Measurements from ENCODE around the gene OLFML3.

The OLFML3 gene

DNA sequence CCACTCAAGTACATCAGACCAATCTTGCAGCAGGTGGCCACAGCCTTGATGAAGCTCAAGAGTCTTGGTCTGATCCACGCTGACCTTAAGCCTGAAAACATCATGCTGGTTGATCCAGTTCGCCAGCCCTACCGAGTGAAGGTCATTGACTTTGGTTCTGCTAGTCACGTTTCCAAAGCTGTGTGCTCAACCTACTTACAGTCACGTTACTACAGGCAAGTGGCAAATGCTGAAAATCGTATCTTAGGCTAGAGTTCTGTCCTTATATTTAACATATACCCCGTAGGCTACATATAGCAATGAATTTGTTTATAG, 38.1 kb upstream of the OLFML3 start:
- TF ChIP-seq, protein P1, sequence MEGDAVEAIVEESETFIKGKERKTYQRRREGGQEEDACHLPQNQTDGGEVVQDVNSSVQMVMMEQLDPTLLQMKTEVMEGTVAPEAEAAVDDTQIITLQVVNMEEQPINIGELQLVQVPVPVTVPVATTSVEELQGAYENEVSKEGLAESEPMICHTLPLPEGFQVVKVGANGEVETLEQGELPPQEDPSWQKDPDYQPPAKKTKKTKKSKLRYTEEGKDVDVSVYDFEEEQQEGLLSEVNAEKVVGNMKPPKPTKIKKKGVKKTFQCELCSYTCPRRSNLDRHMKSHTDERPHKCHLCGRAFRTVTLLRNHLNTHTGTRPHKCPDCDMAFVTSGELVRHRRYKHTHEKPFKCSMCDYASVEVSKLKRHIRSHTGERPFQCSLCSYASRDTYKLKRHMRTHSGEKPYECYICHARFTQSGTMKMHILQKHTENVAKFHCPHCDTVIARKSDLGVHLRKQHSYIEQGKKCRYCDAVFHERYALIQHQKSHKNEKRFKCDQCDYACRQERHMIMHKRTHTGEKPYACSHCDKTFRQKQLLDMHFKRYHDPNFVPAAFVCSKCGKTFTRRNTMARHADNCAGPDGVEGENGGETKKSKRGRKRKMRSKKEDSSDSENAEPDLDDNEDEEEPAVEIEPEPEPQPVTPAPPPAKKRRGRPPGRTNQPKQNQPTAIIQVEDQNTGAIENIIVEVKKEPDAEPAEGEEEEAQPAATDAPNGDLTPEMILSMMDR (IDR thresholded peaks at IDR 0.05; ENCODE audit: low read depth, low read length, missing control alignments), result no peak
- in situ Hi-C loops (cut with HindIII; ENCODE audit: low sequenced_read_pairs), result no loop called here
- no peak overlapping the region for H3K4me3 ChIP-seq (ENCODE audit: low read depth, low read length)
- no peak for DNase-seq (ENCODE audit: low read depth)

DNA sequence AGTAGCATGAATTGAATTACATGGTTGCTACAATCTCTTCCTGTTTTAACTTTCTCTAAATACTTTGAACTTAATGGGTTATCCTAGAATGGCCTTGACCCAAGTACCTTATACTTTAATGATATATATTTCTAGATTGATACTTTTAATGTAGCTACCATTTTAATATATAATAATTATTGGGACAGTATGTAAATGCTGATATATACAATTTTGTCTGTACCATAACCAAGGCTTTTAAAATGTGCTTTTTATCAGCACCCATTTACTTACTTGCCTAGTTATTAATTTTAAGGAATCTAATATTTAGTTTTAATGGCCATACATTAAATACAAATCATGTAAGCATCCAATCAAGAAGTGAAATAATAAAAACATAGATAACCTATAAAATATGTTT, 36.7 kb upstream of the OLFML3 start:
- DNase-seq (ENCODE audit: low read depth), result no peak
- in situ Hi-C loops (cut with HindIII; ENCODE audit: low sequenced_read_pairs), result no loop called here
- no peak overlapping the region for H3K4me3 ChIP-seq (ENCODE audit: low read depth, low read length)
- TF ChIP-seq, protein P1 (IDR thresholded peaks at IDR 0.05; ENCODE audit: low read depth, low read length, missing control alignments), result no peak

DNA sequence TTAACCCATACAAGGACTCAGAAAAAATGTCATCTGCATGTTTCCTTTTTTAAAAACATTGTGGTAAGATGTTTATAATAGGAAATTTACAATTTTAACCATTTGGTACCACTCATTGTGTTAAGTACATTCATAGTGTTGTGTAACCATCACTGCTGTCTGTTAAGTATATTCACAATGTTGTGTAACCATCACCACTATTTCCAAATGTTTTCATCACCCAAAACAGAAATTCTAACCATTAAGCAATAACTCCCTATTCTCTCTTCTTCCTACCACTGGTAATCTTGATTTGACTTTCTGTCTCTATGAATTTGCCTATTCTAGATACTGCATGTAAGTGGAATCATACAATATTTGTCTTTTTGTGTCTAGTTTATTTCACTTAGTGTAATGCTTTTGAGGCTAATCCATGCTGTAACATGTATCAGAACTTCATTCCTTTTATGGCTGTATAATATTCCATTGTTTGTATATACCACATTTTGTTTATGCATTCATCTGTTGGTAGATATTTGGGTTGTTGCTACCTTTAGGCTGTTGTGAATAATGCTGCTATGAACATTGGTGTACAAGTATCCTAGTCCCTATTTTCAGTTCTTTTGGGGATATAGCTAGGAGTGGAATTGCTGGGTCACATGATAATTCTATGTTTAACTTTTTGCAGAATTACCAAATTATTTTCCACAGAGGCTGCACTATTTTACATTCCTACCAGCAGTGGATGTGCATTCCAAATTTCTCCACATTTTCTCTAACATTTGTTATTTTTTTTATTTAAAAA, 36.1 kb upstream of the OLFML3 start:
- in situ Hi-C loops (cut with HindIII; ENCODE audit: low sequenced_read_pairs), result no loop called here
- no peak for DNase-seq (ENCODE audit: low read depth)
- TF ChIP-seq, protein P1 (IDR thresholded peaks at IDR 0.05; ENCODE audit: low read depth, low read length, missing control alignments), result no peak
- no peak overlapping the region for H3K4me3 ChIP-seq (ENCODE audit: low read depth, low read length)

DNA sequence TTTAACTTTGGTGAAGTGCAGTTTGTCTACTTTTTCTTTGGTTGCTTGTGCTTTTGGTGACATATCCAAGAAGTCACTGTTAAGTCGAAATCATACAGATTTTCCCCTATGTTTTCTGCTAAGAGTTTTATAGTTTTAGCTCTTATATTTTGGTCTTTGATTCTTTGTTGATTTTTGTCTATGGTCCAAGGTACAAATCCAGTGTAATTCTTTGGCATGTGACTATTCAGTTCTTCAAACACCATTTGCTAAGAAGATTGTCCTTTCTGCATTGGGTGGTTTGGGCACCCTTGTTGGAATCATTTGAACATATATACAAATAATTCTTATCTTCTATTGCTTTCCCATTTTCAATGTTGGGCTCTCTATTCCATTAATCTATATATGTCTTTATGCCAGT, 33.9 kb upstream of the OLFML3 start:
- H3K4me3 ChIP-seq (ENCODE audit: low read depth, low read length), result no peak overlapping the region
- no peak for DNase-seq (ENCODE audit: low read depth)
- TF ChIP-seq, protein P1 (IDR thresholded peaks at IDR 0.05; ENCODE audit: low read depth, low read length, missing control alignments), result no peak
- in situ Hi-C loops (cut with HindIII; ENCODE audit: low sequenced_read_pairs), result no loop called here

DNA sequence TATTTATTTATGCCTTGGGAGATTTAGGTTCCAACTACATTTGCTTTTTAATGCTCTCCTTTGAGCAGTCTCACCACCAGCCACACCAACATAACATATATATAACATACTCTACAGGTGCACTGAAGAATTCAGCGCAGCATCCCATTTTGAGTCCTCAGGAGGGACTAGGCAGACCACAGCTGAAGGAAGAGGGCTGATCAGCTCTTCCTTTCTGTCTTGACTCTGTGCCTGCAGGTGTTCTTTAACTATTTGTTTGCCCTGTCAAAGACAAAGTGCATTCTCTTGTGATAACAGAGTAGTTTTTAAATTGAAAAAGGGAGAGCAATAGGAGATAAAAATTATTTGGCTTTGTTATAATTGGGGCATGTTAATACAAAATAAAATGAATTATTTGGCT, 33.2 kb upstream of the OLFML3 start:
- H3K4me3 ChIP-seq (ENCODE audit: low read depth, low read length), result no peak overlapping the region
- TF ChIP-seq, protein P1 (IDR thresholded peaks at IDR 0.05; ENCODE audit: low read depth, low read length, missing control alignments), result no peak
- no peak for DNase-seq (ENCODE audit: low read depth)
- in situ Hi-C loops (cut with HindIII; ENCODE audit: low sequenced_read_pairs), result no loop called here

DNA sequence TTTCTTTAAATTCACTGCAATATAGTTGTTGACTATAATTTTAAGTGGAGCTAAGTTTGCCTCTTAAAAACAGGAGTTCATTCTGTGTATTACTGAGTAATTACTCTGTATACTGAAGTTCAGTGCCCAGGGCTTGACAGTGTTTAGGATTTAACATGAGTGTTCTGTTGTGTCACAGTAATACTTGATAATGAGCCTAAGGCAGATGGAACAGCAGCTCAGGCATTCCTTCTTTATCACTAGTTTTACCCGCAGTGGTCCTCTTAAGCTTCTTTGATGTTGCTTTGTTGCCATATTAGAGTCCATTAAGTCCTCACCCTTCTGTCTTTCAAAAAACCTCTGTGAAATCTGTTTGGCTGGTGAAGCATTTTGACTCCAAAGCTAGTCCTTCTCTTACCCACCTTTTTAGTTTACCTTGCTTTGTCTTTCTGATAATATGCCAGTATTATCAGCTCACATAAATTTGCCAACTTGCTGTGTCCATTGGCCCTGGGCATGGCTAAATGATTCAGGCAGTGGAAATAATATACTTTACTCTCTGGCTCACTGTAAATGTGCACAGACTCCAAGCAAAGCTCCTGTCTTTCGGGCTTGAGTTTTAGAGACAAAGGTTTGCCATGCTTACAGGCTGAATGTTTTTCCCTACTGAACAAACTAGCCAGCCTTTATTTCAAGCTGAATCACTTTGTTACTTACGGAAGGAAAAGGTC, 32.4 kb upstream of the OLFML3 start:
- no peak overlapping the region for H3K4me3 ChIP-seq (ENCODE audit: low read depth, low read length)
- in situ Hi-C loops (cut with HindIII; ENCODE audit: low sequenced_read_pairs), result no loop called here
- TF ChIP-seq, protein P1 (IDR thresholded peaks at IDR 0.05; ENCODE audit: low read depth, low read length, missing control alignments), result no peak
- DNase-seq (ENCODE audit: low read depth), result no peak
